Retinal pigment epithelial cell (primary cell): ENCODE measurements around the gene ADO.

Source experiments
- DNase-seq: peaks from one replicate; pipeline ENCODE4 v3.0.0-alpha.2; 2010; ENCODE audit warnings: low read depth
- H3K4me3 ChIP-seq: 2 replicates; pipeline ENCODE4 v1.5.1; 2011; ENCODE audit warnings: mild to moderate bottlenecking, low read length, control low read depth, moderate library complexity
- TF ChIP-seq, protein P1 (sequence below): conservative IDR thresholded peaks from 2 replicates; pipeline ENCODE4 v1.5.1; 2011; ENCODE audit warnings: low read depth, low read length, control low read depth, inconsistent platforms

ADO gene

DNA sequence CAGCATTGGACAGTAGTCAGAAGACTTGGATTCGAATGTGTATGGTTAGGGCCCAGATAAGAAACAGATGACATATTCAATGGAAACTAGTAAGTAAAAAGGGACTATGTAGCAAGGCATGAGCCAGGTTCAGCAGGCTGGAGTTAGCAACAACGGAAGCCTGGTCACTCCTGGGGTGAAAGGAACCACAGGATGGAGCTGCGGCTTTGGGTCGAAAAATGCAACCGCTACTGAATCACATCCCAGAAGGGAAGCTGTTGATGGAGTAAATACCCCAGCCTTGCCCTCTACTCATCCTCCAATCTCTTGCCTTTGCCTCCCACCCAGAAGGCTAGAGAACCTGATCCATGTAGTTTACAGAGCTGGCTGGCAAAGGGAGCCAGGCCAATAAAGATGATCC, 49.2 kb downstream of the ADO start:
- no peak overlapping the region for H3K4me3 ChIP-seq
- TF ChIP-seq, protein P1, sequence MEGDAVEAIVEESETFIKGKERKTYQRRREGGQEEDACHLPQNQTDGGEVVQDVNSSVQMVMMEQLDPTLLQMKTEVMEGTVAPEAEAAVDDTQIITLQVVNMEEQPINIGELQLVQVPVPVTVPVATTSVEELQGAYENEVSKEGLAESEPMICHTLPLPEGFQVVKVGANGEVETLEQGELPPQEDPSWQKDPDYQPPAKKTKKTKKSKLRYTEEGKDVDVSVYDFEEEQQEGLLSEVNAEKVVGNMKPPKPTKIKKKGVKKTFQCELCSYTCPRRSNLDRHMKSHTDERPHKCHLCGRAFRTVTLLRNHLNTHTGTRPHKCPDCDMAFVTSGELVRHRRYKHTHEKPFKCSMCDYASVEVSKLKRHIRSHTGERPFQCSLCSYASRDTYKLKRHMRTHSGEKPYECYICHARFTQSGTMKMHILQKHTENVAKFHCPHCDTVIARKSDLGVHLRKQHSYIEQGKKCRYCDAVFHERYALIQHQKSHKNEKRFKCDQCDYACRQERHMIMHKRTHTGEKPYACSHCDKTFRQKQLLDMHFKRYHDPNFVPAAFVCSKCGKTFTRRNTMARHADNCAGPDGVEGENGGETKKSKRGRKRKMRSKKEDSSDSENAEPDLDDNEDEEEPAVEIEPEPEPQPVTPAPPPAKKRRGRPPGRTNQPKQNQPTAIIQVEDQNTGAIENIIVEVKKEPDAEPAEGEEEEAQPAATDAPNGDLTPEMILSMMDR = no peak
- no peak for DNase-seq

DNA sequence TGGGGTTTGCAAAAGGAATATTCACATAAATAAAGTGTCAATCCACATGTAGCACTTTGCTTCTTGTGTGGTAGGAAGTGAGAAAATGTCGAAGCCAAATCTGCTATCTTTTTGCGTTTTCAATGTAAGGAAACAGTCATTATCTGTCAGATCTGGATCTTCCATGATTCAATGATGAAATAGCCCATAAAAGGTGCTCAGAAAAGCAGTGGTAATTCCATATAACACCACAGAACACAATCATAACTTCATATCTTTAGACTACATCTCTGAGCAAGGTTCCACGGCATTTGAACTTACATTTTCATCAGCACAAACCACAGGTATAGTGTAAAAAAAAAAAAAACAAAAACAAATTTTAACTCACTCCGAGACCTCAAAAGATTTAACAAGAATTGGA, 51.5 kb downstream of the ADO start:
- no peak for DNase-seq
- TF ChIP-seq, protein P1 = no peak
- H3K4me3 ChIP-seq = no peak overlapping the region
